ENCODE measurements around the gene SLC22A23.

DNA sequence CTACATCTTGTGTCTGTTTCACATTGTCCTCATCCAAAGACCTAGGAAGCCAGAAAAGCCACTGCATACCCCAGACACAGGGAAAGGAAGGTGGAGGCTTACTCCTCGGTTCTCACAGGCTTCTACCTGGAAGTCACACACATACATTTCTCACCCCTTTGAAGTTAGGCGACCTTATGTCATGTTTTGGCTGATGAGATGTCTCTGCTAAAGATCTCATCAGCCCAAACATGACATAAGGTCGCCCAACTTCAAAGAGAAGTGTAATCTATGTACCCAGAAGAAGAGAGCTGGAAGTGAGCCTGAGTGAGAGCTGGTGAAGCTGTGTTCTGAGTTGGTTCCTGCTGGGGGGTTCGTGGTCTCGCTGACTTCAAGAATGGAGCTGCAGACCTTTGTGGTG, 47.5 kb upstream of the SLC22A23 start:
- no peak for TF ChIP-seq EZH2 (IDR thresholded peaks at IDR 0.05; ENCODE audit: borderline replicate concordance, low read depth, low read length, severe bottlenecking)
- TF ChIP-seq, protein P1, sequence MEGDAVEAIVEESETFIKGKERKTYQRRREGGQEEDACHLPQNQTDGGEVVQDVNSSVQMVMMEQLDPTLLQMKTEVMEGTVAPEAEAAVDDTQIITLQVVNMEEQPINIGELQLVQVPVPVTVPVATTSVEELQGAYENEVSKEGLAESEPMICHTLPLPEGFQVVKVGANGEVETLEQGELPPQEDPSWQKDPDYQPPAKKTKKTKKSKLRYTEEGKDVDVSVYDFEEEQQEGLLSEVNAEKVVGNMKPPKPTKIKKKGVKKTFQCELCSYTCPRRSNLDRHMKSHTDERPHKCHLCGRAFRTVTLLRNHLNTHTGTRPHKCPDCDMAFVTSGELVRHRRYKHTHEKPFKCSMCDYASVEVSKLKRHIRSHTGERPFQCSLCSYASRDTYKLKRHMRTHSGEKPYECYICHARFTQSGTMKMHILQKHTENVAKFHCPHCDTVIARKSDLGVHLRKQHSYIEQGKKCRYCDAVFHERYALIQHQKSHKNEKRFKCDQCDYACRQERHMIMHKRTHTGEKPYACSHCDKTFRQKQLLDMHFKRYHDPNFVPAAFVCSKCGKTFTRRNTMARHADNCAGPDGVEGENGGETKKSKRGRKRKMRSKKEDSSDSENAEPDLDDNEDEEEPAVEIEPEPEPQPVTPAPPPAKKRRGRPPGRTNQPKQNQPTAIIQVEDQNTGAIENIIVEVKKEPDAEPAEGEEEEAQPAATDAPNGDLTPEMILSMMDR (IDR thresholded peaks at IDR 0.05; ENCODE audit: borderline replicate concordance, extremely low read depth, low read length, poor library complexity, severe bottlenecking), result no peak

Measured in DND-41 (cell line).